Measurements from ENCODE around the gene ADAMTSL1. TPM values are rescaled to one million over a fixed set of nuclear protein-coding genes. Genes with fewer than 3 reads are reported as not detected.

ADAMTSL1 gene
- total and polyA plus RNA-seq, 2 donors (not counting 3 experiments of a cell fraction or from before 2014, with no cell fraction given), result 15.0 to 18.4 TPM

DNA sequence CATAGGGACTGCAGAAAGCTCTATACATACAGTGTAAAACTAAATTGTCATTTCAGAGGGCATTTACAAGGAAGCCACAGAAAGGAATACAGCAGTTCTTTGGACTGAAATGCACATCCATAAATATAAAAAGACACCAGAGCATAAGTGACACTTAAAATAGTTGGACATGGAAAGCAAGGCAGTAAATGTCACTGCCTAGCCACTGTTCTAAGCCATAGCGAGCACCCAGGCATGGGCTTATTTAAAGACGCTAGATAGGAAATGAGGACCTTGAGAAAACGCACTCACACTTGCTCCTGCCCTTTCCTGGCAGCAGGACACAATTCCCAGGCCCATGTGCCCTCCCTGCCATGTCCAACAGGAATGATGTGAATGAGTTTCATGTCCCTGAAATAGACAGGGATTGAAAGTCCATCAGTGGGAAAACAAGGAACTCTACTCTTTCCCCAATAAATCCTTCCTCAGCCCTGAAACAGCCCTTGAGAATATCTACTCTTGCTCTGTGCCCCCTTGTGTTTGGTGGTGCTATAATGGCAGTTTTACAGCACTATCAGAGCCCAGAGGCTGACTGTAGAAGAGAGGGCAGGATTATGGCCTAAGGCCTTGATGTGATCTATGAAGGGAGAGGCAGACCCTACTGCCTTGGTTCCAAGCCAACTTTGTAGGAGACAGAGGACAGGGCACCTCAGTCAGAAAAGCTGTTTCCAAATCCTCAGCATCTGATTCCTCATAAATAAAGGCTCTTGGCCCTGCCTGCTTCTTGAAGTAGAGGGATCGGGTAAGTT is 376.1 kb downstream of the ADAMTSL1 start:
- no peak overlapping the region for H3K9ac ChIP-seq (replicated peaks; ENCODE audit: extremely low read depth, insufficient read depth, low read length)
- H3K4me3 ChIP-seq (replicated peaks in 1 of 3; ENCODE audit: insufficient read depth in 1 of 3, low read depth in 1 of 3, low read length in 3 of 3), result no peak overlapping the region
- no peaks in the 10 kb centered on the region for H4K20me1 ChIP-seq (replicated peaks; ENCODE audit: control insufficient read depth, extremely low read depth, insufficient read depth, low read length)
- dilution Hi-C loops (cut with MboI; ENCODE audit: extremely low pct_ligation_motif_present, low sequenced_read_pairs), result no loop called here
- TF ChIP-seq, protein P1, sequence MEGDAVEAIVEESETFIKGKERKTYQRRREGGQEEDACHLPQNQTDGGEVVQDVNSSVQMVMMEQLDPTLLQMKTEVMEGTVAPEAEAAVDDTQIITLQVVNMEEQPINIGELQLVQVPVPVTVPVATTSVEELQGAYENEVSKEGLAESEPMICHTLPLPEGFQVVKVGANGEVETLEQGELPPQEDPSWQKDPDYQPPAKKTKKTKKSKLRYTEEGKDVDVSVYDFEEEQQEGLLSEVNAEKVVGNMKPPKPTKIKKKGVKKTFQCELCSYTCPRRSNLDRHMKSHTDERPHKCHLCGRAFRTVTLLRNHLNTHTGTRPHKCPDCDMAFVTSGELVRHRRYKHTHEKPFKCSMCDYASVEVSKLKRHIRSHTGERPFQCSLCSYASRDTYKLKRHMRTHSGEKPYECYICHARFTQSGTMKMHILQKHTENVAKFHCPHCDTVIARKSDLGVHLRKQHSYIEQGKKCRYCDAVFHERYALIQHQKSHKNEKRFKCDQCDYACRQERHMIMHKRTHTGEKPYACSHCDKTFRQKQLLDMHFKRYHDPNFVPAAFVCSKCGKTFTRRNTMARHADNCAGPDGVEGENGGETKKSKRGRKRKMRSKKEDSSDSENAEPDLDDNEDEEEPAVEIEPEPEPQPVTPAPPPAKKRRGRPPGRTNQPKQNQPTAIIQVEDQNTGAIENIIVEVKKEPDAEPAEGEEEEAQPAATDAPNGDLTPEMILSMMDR (IDR thresholded peaks at IDR 0.05; ENCODE audit: extremely low read depth in 1 of 2, insufficient read depth in 1 of 2, low read depth in 1 of 2, low read length in 2 of 2), result no peak
- TF ChIP-seq POLR2A (IDR thresholded peaks at IDR 0.05; ENCODE audit: low read depth, low read length) (no peak), EZH2 (IDR thresholded peaks at IDR 0.05; ENCODE audit: borderline replicate concordance, low read depth, low read length, severe bottlenecking) (no peak), MYC (IDR thresholded peaks at IDR 0.05; ENCODE audit: low read depth, low read length) (no peak), GATA2 (IDR thresholded peaks at IDR 0.05; ENCODE audit: insufficient read depth, insufficient read length, low read depth, low read length) (no peak), FOS (IDR thresholded peaks at IDR 0.05; ENCODE audit: borderline replicate concordance, insufficient read depth, low read length) (no peak), MAX (IDR thresholded peaks at IDR 0.05; ENCODE audit: insufficient read depth, insufficient read length) (no peak), JUN (IDR thresholded peaks at IDR 0.05; ENCODE audit: borderline replicate concordance, insufficient read depth, insufficient read length, low read depth) (no peak), POLR2AphosphoS5 (IDR thresholded peaks at IDR 0.05; ENCODE audit: insufficient read depth, low read depth, low read length) (no peak)
- FAIRE-seq (no peak), DNase-seq (ENCODE audit: low read depth, low spot score) (no peak)
- no peaks in the 10 kb centered on the region for H3K79me2 ChIP-seq (ENCODE audit: control insufficient read depth, insufficient read depth, low read length)
- intact Hi-C loops (cut with micrococcal nuclease), result no loop called here
- H3K9me3 ChIP-seq (replicated peaks; ENCODE audit: control insufficient read depth, insufficient read depth, low read length), result no peaks in the 10 kb centered on the region
- ChIA-PET CTCF (interaction anchor here (1.5 kb wide), 1 partner anchor 407 kb away, joined by 5 read pairs; no protein-coding TSS in a partner anchor), POLR2A (no interaction called here)
- no peak overlapping the region for H3K27ac ChIP-seq (ENCODE audit: insufficient read depth, low read depth, low read length)
- H3K4me2 ChIP-seq (ENCODE audit: insufficient read depth, low read length), result no peak overlapping the region
- H3K27me3 ChIP-seq (ENCODE audit: control insufficient read depth in 2 of 2, insufficient read depth in 2 of 2, low read length in 2 of 2), result no peaks in the 10 kb centered on the region
- no TSS peak for BruUV-seq (replicated peaks)
- H3K36me3 ChIP-seq (ENCODE audit: control insufficient read depth in 2 of 2, extremely low read depth in 1 of 2, insufficient read depth in 2 of 2, low read length in 2 of 2), result no peaks in the 10 kb centered on the region
- H3K4me1 ChIP-seq (ENCODE audit: control insufficient read depth, extremely low read depth, insufficient read depth, low read length), result no peaks in the 10 kb centered on the region
- H2AFZ ChIP-seq (ENCODE audit: low read depth, low read length), result no peak overlapping the region
- H3K9me1 ChIP-seq (replicated peaks; ENCODE audit: control insufficient read depth, extremely low read depth, insufficient read depth, low read length), result no peaks in the 10 kb centered on the region
